H9 (cell line): ENCODE results near the gene SST. TPM values are rescaled to one million over a fixed set of nuclear protein-coding genes. Genes with fewer than 3 reads are reported as not detected.

Experiments
- DNase-seq: peaks from one replicate; pipeline ENCODE4 v3.0.0-alpha.2; 2017
- H2AFZ ChIP-seq: one replicate; pipeline ENCODE4 v1.6.1; 2013; ENCODE audit warnings: mild to moderate bottlenecking, low read length, control low read depth, moderate library complexity
- H2AK5ac ChIP-seq: 2 replicates; pipeline ENCODE4 v1.6.1; 2013; ENCODE audit warnings: low read length, control low read depth, mixed read lengths; ENCODE audit not compliant: insufficient read length
- H2BK120ac ChIP-seq: one replicate; pipeline ENCODE4 v1.6.1; 2013; ENCODE audit warnings: low read depth, mild to moderate bottlenecking, low read length, control low read depth, inconsistent platforms; ENCODE audit not compliant: poor library complexity, severe bottlenecking
- H2BK12ac ChIP-seq: 2 replicates; pipeline ENCODE4 v1.6.1; 2013; ENCODE audit warnings: low read length, control low read depth, mixed read lengths, low read depth; ENCODE audit not compliant: insufficient read length
- H2BK15ac ChIP-seq: 2 replicates; pipeline ENCODE4 v1.6.1; 2013; ENCODE audit warnings: low read depth, low read length, control low read depth
- H2BK20ac ChIP-seq: one replicate; pipeline ENCODE4 v1.6.1; 2013; ENCODE audit warnings: low read depth, mild to moderate bottlenecking, low read length, control low read depth, inconsistent platforms; ENCODE audit not compliant: poor library complexity, severe bottlenecking
- H2BK5ac ChIP-seq: 2 replicates; pipeline ENCODE4 v1.6.1; 2013; ENCODE audit warnings: low read length, control low read depth, mixed read lengths; ENCODE audit not compliant: insufficient read length
- H3K14ac ChIP-seq: 2 replicates; pipeline ENCODE4 v1.6.1; 2013; ENCODE audit warnings: low read length, control low read depth; ENCODE audit not compliant: insufficient read depth
- H3K18ac ChIP-seq: 2 replicates; pipeline ENCODE4 v1.6.1; 2013; ENCODE audit warnings: low read depth, mild to moderate bottlenecking, mixed read lengths, low read length, control low read depth; ENCODE audit not compliant: insufficient read length
- H3K23ac ChIP-seq: 2 replicates; pipeline ENCODE4 v1.6.1; 2013; ENCODE audit warnings: low read length, control low read depth, mixed read lengths, low read depth; ENCODE audit not compliant: insufficient read length
- H3K23me2 ChIP-seq: 2 replicates; pipeline ENCODE4 v1.6.1; 2013; ENCODE audit warnings: low read depth, mild to moderate bottlenecking, mixed read lengths, low read length, control low read depth; ENCODE audit not compliant: insufficient read length, poor library complexity, severe bottlenecking
- H3K27ac ChIP-seq: 2 replicates; pipeline ENCODE4 v1.5.1; 2013; ENCODE audit warnings: low read length, control low read depth, mixed read lengths, low read depth; ENCODE audit not compliant: insufficient read length
- H3K27me3 ChIP-seq: 2 replicates; pipeline ENCODE4 v1.6.1; 2013; ENCODE audit warnings: low read length, control low read depth, inconsistent platforms; ENCODE audit not compliant: insufficient read depth
- H3K4ac ChIP-seq: 2 replicates; pipeline ENCODE4 v1.6.1; 2013; ENCODE audit warnings: low read depth, mild to moderate bottlenecking, control low read depth, inconsistent platforms, low read length, moderate library complexity
- H3K4me1 ChIP-seq: 2 replicates; pipeline ENCODE4 v1.6.1; 2013; ENCODE audit warnings: low read length, control low read depth, inconsistent platforms; ENCODE audit not compliant: insufficient read depth
- H3K4me2 ChIP-seq: 2 replicates; pipeline ENCODE4 v1.6.1; 2013; ENCODE audit warnings: low read length, control low read depth, mixed read lengths; ENCODE audit not compliant: insufficient read length, insufficient read depth
- H3K56ac ChIP-seq: 2 replicates; pipeline ENCODE4 v1.6.1; 2013; ENCODE audit warnings: low read depth, mild to moderate bottlenecking, mixed read lengths, low read length, control low read depth; ENCODE audit not compliant: insufficient read length
- H3K79me1 ChIP-seq: 2 replicates; pipeline ENCODE4 v1.6.1; 2013; ENCODE audit warnings: low read depth, mild to moderate bottlenecking, moderate library complexity, low read length, control low read depth, inconsistent platforms; ENCODE audit not compliant: insufficient read depth, poor library complexity, severe bottlenecking
- H3K79me2 ChIP-seq: 2 replicates; pipeline ENCODE4 v1.6.1; 2013; ENCODE audit warnings: low read length, control low read depth, inconsistent platforms; ENCODE audit not compliant: insufficient read depth
- H3K9ac ChIP-seq: 2 replicates; pipeline ENCODE4 v1.6.1; 2013; ENCODE audit warnings: low read length, control low read depth, mixed read lengths; ENCODE audit not compliant: insufficient read length; ENCODE audit errors: extremely low read depth
- H3K9me3 ChIP-seq: one replicate; pipeline ENCODE4 v1.6.1; 2013; ENCODE audit warnings: low read depth, low read length, inconsistent platforms; ENCODE audit not compliant: control insufficient read depth
- H3T11ph ChIP-seq: one replicate; pipeline ENCODE4 v1.6.1; 2013; ENCODE audit warnings: mild to moderate bottlenecking, low read length, control low read depth, inconsistent platforms
- H4K20me1 ChIP-seq: one replicate; pipeline ENCODE4 v1.6.1; 2013; ENCODE audit not compliant: control insufficient read depth, insufficient read length, insufficient read depth
- H4K5ac ChIP-seq: 2 replicates; pipeline ENCODE4 v1.6.1; 2013; ENCODE audit warnings: low read depth, mild to moderate bottlenecking, mixed read lengths, low read length, control low read depth; ENCODE audit not compliant: insufficient read length
- H4K8ac ChIP-seq: replicated peaks from 2 replicates; pipeline ENCODE4 v1.6.1; 2013; ENCODE audit warnings: low read length, control low read depth, mixed read lengths, low read depth; ENCODE audit not compliant: insufficient read length
- H4K91ac ChIP-seq: 2 replicates; pipeline ENCODE4 v1.6.1; 2013; ENCODE audit warnings: low read depth, mild to moderate bottlenecking, moderate library complexity, mixed read lengths, low read length, control low read depth; ENCODE audit not compliant: insufficient read length
- H3K27ac Mint-ChIP-seq, 3 experiments: 2 replicates in 2 of 3; 3 replicates in 1 of 3; pipeline ENCODE4 v1.8.0; 2020 to 2021; ENCODE audit warnings: mixed read lengths in 3 of 3, mild to moderate bottlenecking in 1 of 3, moderate library complexity in 1 of 3
- H3K27me3 Mint-ChIP-seq: 2 replicates; pipeline ENCODE4 v1.8.0; 2021; ENCODE audit warnings: low read depth, mild to moderate bottlenecking, moderate library complexity, mixed read lengths
- H3K36me3 Mint-ChIP-seq, 3 experiments: 2 replicates in 2 of 3; 3 replicates in 1 of 3; pipeline ENCODE4 v1.8.0; 2020 to 2021; ENCODE audit warnings: low read depth in 3 of 3, mixed read lengths in 3 of 3; ENCODE audit not compliant: insufficient read depth in 1 of 3
- H3K4me1 Mint-ChIP-seq, 2 experiments: 2 replicates each; pipeline ENCODE4 v1.8.0; 2020; ENCODE audit warnings: mixed read lengths in 2 of 2
- H3K4me3 Mint-ChIP-seq, 2 experiments: 2 replicates in 1 of 2; 3 replicates in 1 of 2; pipeline ENCODE4 v1.8.0; 2020 to 2021; ENCODE audit warnings: mild to moderate bottlenecking in 2 of 2, mixed read lengths in 2 of 2, moderate library complexity in 1 of 2
- H3K9me3 Mint-ChIP-seq, 2 experiments: 2 replicates in 1 of 2; 3 replicates in 1 of 2; pipeline ENCODE4 v1.8.0; 2020; ENCODE audit warnings: mild to moderate bottlenecking in 2 of 2, mixed read lengths in 2 of 2, moderate library complexity in 1 of 2
- WGBS: extraction: QIAGEN DNeasy Blood & Tissue Kit; methylation state at CpG from one replicate; pipeline ENCODE4 v1.1.7; 2013; ENCODE audit warnings: missing lambda C conversion rate, low lambda C conversion rate, mixed read lengths; ENCODE audit not compliant: insufficient read length; ENCODE audit errors: extremely low coverage; 5-methylcytosine and 5-hydroxymethylcytosine counted together
- total RNA-seq: library from RNA; stranded (reverse); gene quantifications from 2 replicates; pipeline ENCODE4 v1.2.1, GENCODE V29; 2021
- TF ChIP-seq, protein P1 (sequence below): fragments of 200-600 bp; sonication (generic); conservative IDR thresholded peaks from 3 replicates; pipeline ENCODE4 v1.8.0; 2021; ENCODE audit warnings: antibody characterized with exemption, mild to moderate bottlenecking

Gene SST
- total RNA-seq, 1 experiment from 2014 or later: not detected

GRCh38 chr3:187641320-187642016, 28.7 kb downstream of the SST start:
- Histone ChIP-seq H3K14ac (no peak overlapping the region), H3K23me2 (no peaks in the 10 kb centered on the region), H3K23ac (no peak overlapping the region), H4K5ac (no peak overlapping the region), H2BK20ac (no peak overlapping the region), H3K79me1 (no peaks in the 10 kb centered on the region), H3K79me2 (no peaks in the 10 kb centered on the region), H3K4ac (no peak overlapping the region), H2AK5ac (no peak overlapping the region), H3T11ph (no peak overlapping the region), H2BK120ac (no peak overlapping the region), H3K9me3 (no peaks in the 10 kb centered on the region), H2BK15ac (no peak overlapping the region), H3K18ac (no peak overlapping the region), H2AFZ (no peak overlapping the region), H4K91ac (no peak overlapping the region), H3K4me2 (no peak overlapping the region), H4K8ac (no peak overlapping the region), H3K9ac (no peak overlapping the region), H3K27ac (no peak overlapping the region), H3K56ac (no peak overlapping the region), H2BK12ac (no peak overlapping the region), H2BK5ac (no peak overlapping the region), H4K20me1 (no peaks in the 10 kb centered on the region), H3K27me3 (no peaks in the 10 kb centered on the region), H3K4me1 (no peaks in the 10 kb centered on the region)
- H3K27ac Mint-ChIP-seq: no peak overlapping the region
- no peak overlapping the region for H3K4me3 Mint-ChIP-seq
- TF ChIP-seq, protein P1, sequence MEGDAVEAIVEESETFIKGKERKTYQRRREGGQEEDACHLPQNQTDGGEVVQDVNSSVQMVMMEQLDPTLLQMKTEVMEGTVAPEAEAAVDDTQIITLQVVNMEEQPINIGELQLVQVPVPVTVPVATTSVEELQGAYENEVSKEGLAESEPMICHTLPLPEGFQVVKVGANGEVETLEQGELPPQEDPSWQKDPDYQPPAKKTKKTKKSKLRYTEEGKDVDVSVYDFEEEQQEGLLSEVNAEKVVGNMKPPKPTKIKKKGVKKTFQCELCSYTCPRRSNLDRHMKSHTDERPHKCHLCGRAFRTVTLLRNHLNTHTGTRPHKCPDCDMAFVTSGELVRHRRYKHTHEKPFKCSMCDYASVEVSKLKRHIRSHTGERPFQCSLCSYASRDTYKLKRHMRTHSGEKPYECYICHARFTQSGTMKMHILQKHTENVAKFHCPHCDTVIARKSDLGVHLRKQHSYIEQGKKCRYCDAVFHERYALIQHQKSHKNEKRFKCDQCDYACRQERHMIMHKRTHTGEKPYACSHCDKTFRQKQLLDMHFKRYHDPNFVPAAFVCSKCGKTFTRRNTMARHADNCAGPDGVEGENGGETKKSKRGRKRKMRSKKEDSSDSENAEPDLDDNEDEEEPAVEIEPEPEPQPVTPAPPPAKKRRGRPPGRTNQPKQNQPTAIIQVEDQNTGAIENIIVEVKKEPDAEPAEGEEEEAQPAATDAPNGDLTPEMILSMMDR: no peak
- DNase-seq: no peak
- no peaks in the 10 kb centered on the region for H3K4me1 Mint-ChIP-seq
- H3K36me3 Mint-ChIP-seq: no peaks in the 10 kb centered on the region
- peaks cover 4% of the 10 kb centered on the region for H3K27me3 Mint-ChIP-seq
- WGBS: no CpG with 5 or more reads among the region's 2 CpGs
- H3K9me3 Mint-ChIP-seq: 0 out of 5 replicates have a peak, but pooled peaks cover 0 to 1% of the 10 kb centered on the region in 2 experiments
